Esophagus mucosa (tissue), 1 donor: ENCODE results near the gene TTC34. TPM values are rescaled to one million over a fixed set of nuclear protein-coding genes. Genes with fewer than 3 reads are reported as not detected.
A peak's percentile ranks its signal among the peaks of the same experiment; 100 is the strongest.

ENCODE experiments used
- ATAC-seq: fragments of 200-7000 bp; cut with Tn5 transposase; one replicate; pipeline ENCODE4 v1.9.1; 2020
- total RNA-seq: library from RNA; stranded (reverse); gene quantifications from one replicate; pipeline ENCODE4 v1.2.4, GENCODE V29; 2023
- donor health status: DM: yes; HTN: yes; CAD: no.

TTC34 gene
- total RNA-seq, 1 donor from 2014 or later = 0.08 TPM

DNA sequence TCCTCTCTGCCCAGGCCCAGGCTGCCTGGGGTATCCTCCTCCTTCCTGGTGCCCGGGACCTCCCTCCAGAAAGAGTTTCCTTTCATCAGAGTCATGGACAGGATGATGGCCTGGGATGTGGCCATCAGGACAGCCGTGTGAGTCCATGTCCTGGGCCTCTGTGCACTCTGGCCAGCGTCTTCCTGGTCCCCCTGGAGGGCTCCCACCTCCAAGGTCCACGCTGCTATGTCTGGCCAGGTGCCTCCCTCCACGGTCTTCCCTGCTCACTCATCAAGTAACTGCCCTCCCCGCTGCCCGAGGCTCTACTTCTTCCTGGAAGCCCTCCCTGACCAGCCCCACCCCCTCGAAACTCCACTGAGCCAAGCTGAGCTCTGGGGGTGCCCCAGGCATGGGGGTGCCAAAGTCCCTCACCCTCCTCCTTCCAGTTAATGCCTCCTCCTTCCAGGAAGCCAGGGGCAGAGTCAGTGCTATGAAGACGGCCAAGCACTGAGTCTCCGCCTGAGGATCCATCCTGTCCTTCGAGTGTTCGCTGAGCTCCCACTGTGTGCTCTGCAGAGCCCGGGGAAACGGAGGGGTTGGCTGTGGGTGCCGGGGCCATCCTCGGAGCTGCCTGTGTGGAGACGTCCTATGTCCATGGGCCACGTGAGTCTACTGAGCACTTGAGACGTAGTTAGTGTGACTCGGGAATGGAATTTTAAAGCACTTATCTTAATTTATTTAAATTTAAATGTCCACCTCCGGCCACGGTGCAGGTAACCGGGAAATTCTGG lies 28.5 kb upstream of the TTC34 start:
- no peak for ATAC-seq

DNA sequence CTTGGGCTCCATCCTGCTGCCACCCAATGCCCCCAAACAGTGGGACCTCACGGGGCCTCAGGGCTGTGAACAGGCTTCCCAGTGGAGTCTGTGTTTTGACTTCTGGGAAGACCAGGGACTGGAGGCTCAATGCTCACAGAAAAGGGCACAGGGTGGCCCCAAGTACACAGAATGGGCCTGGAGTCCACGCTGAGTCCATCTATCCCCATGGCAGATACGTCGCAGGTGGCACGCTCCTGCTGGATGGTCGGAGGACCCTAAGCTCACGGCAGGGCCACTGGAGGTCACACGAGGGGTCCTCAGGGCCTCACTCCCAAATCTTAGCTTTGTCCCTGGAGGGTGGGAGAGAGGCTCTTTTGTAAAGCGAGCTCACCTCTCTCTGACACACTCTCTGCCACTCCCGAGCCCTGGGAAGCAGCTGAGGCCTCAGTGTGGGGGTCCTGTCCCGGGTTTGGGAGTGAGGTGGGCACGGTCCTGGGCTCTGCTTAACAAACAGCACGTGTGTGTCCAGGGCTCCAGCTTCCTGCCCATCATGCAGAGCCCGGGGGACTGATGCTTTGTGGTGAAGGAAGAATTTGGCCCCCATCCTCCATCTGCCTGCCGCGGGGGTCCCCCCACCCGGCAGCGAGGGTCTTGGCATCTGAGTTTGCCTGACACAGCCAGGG lies 27.2 kb upstream of the TTC34 start:
- no peak for ATAC-seq

DNA sequence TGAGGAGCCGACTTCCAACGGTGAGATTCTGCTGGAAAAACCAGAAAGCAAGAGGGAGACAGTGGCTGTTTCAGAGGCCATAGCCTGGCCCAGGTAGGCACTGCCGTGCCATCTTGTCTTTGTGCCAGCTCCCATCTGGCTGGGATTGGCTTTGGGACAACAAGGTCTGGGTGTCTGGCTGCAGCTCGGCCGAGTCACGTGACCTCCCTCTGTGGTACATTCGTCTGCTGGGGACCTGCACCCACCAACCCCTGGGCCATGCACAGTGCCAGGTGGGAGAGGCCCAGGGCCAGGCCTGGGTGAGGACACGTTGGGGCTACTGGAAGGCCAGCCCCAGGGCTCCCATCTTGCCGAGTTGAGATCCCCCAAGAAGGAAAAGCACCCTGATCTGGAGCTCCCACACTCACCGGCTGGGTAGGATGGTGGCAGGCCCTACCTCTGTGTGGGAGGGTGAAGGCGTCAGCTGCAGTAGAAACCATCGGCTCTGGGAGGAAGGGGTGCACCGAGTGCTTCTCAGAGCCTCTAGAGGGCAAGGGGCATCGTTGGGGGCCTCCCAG lies 25.3 kb upstream of the TTC34 start:
- no peak for ATAC-seq

DNA sequence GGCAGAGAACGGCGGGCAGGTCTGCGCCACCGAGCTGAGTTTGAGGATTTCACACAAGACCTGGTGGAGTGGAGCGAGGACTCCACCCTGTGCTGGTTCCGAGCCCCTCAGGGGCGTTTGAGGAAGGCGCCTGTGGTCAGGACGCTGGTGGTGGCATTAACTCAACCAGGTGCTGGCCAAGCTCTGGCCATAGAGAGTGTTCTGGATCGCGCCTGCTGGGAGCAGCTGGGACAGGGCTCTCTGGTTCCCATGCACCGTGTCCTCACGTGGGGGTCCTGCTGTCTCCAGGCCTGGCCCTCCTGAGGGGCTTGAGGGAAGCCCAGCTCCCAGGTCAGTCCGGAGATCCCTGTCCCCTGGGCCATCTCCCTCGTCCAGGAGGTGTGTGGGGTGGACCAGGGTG lies 24.8 kb upstream of the TTC34 start:
- ATAC-seq = no peak

DNA sequence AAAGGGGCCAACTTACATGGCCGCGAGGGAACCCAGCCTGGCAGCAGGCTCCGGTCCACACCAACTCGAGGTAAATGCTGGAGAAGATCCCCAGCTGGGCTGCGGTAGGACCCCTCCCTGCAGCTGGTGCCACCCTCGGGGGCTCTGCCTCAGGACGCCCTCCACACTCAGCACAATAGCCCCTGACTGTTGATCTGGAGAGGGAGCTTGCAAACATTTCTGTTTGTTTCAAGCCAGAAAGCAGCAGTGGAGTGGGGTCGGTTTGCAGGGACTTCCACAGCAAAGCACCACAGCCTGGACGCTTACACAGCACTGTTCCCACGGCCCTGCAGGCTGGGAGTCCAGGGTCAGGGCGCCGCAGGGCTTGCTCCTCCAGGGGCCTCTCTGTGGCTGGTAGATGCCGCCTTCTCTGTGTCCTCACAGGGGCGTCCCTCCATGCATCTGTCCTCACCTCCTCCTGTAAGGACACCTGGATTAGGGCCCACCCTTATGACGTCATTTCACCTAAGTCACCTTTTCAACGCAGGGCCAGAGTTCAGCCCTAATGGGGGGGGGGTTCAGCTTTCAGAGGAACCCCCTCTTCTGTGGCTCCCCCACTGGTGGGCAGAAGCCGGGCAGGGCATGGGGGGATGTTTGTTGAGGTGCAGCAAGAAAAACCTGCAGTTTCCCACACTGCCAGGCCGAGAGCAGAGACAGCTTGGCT lies 24.1 kb upstream of the TTC34 start:
- no peak for ATAC-seq

DNA sequence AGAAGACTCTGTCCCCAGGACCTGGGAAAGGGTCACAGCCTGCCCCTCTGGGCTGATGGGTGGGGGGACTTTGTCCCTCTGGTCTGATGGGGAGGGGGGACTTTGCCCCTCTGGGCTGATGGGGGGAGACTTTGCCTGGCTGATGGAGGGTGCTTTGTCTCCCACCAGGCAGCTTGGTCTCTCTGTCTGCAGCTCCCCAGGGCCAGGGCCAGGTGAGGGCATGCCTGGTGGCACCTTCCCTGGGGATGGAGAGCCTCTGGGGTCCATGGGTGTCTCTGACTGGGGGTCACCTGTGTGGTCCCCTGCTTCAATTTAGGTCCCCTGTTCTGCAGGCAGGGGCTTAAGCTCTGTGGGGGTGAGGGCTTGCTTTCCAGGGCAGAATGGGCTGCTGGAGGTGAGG lies 23.5 kb upstream of the TTC34 start:
- ATAC-seq = no peak

DNA sequence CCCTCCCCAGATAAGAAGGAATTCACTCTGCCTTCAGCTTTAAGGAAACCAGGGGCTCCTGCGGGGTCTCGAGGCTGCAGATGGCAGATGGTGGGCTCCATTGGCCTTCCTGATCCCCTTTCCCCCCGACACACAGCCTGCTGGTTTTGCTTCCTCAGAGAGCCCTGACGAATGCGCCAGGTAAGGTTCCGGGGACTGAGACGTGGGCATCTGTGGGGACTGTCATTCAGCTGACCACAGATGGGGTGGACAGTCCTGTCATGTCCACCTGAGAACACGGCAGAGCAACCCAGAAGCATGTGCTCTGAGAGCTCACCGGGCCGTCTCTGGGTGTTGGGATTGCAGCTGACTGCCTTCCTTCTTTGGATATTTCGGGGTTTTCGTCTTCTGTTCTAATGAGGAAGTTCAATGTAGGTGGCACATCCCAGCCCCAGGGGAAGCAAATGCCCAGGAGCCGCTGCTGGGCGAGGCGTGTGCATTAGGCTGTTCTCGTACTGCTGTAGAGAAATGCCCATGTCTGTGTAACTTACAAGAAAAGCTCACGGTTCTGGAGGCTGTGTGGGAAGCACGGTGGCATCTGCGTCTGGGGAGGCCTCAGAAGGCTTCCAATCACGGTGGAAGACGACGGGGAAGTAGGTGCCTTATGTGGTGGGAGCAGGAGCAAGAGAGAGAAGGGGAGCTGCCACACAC lies 22.6 kb upstream of the TTC34 start:
- no peak for ATAC-seq

DNA sequence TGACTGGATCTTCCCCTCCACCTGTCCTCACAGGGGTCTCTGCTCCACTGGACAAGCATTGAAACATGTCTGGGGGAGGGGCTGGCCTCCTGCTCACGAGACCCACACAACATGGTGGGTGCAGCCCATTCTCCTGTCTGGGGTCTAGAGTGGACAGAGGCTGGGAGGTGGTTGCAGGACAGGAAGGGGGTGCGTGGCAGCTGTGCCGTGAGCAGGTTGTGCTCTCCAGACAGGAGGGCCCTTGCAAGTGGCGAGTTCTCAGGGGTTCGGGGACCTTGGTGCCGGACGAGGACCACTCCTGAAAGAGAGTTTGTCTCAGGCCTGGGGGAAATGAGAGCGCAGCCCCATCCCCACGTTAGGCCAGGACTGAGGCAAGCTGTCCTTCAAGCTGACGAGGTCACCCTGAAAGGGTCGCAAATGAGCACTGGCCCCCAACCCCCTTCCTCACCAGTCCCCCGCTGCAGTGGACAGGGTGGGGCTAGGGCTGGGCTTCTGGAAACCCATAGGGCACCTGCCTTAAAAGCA lies 21.2 kb upstream of the TTC34 start:
- no peak for ATAC-seq

DNA sequence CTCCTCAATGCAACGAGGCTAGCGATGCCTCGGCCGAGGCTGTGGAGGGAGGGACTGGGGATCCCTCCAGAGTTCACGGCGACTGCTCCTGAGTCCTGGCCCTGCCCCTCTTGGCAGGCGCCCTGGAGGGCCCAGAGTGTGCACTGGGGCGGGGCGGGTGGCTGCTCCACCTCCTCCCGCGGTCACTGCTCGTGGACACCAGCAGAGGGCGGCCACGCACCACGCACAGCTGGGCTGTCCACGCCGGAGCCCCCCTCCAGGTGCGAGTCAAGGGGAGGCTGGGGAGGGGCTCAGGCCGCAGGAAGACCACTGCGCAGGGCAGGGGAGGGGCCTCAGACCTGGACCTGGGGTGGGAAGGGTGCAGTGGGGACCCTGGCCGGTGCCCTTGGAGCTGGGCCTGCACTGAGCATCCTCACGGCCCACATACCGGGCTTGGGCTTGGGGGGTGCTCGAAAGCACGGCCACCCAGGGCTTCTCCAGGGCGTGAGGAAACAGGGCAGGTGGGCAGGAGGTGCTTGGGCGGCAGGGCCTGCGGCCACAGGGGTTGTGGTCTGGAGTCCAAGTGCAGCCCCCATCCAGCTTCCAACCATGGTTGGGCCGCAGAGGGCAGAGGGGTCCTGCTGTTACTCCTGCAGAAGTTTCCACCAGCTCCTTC lies 20.6 kb upstream of the TTC34 start:
- peak; percentile 57 for ATAC-seq

DNA sequence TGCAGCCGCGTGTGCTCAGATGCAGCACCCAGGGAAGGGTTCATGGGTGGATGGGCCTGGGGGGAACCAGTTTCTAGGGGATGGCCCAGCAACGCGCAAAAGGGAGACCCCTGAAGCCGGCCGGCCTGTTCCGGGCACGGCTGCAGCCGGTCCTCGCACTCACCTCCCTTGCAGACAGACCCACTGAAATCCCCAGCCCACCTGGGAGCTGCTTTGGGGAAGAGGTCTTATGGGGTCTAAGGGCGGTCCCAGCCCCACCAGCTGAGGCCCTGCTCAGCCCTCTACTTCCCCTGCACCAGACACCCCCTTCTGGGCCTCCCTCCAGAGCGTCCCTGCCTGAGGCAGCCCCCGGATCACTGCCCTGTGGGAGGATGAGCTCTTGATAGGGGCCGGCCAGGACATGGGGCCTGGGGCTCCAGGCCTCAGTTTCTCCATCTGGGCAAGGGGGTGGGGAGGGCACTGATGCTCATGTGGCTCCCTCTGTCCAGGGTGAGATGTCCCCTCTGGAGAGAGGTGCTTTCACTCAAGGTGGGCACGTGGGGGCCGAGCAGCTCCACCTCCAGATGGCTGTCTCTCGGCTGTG lies 20.0 kb upstream of the TTC34 start:
- no peak for ATAC-seq

DNA sequence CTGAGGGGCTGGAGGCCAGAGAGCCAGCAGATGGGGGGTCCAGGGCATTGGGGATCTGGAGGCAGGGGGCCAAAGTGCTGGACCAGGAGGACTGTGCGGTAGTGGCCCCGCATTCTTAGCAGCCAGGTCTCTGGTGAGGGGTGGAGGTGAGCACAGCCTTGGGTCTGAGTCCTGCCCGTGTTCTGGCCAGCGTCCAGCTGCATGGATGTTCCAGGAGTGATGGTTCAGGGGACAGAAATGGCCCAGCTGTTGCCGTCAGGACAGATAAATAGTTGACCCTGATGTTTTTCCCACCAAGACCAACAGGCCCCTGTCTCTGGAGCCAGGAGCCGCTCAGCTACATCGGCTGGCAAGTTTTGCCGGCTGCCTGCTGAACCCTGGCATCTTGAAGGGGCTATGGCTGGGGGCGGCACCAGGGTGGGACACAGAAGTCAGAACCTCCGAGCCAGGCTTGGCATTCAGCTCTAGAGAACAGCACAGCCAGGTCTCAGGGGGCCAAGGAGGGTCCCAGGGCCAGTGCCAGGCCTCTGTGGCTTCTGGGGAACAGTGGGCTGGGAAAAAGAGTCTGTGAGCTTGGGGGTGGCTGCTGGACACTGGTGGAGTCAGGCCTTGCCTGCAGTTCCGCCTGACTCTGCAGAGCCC lies 19.4 kb upstream of the TTC34 start:
- no peak for ATAC-seq

DNA sequence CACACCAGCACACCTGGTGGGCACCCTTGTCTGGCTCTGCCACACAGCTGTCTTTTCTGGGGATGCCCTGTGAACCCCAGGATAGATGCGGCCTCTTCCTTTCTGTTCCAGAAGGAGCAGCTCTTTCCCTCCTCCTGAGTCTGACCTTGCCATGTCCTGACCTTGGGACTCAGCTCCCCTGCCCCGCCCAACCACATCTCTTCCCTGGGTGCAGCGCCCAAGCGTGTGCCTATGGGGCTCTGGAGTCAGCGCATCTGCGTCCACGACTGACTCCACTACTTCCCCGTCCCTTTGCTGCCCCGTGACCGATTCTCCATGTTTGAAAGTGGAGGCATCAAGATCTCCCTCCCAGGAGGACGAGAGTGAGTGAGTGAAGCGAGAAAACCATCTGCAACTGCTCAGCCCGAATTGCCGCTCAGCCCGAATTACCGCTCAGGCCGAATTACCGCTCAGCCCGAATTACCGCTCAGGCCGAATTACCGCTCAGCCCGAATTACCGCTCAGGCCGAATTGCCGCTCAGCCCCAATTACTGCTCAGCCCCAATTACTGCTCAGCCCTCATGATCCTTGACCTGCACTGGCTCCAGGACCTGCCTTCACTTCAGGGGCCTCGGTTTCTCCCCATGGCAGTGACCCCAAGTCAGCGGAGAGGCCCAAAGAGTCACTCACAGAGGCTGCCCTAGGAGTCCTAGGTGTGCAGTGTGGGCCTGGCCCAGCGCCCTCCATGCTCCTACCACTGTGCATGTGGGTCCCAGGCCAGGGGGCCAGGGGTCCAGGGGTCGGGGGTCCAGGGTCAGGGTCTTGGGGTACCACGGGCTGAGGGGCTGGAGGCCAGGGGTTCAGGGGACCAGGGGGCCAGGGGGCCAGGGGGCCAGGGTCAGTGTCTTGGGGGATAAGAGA lies 18.6 kb upstream of the TTC34 start:
- ATAC-seq = no peak

DNA sequence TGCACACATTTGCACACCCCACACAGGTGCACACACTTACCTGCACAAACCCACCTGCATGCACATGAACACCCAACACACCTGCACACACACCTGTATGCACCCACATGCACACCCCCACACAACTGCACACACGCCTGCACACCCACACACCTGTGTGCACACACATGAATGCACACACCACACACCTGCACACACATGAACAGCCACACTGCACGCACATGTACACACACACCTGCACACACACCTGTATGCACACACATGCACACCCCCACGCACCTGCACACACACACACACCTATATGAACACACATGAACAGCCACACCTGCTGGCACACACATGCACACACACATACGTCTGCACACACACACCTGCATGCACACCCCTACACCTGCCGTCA lies 17.9 kb upstream of the TTC34 start:
- no peak for ATAC-seq

DNA sequence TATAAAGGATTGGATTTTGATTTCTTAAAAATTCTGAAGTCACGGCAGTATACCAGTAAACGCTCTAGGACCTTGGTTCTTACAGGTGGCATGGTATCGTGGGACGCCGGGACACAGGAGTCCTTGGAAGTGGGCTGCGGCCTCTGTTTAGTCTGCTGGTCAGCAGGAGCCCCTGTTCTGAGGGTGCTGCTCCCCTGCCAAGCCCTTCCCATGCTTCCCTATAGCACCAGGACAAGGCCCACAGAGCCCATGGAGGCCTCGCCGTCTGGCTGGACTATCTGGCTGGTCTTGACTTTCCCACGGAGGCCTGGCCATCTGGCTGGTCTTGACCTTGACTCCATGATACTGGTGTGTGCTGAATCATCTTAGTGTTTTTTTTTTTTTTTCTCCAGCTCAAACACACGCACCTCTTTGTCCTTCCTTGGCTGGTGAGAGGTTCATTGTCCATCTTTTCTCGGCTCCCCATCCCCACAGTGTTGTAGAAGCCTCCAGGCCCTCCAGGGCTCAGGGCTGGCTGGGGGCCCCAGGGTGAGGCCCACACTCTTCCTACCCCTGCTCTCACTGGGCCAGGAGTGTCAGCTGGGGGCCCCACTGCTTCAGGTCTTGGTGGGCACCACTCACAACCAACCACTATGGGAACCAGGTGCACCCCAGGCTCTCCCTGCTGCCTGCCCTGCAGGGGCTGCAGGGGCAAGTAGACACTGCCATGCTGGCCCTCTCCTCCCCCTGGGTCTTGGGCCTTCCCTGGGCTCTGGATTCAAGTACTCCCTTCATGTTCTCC lies 16.5 kb upstream of the TTC34 start:
- ATAC-seq = no peak

DNA sequence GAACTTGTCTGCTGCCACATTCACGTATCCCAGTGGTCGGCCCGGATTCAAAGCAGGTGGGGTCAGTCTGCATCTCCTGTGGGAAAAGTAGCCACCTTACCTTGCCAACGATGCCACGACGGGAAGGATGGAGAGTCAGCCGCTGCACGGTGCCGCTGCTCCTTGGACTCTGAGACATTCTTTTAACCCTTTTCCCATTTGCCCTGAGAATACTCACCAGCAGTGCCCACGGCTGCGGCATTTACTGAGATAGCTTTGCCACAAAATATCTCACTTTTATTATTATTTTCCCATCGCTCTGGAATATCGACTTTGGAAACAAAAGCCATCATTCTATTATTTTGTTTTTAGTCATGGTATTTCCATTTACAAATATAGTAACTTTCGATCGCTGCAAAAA lies 15.3 kb upstream of the TTC34 start:
- no peak for ATAC-seq

DNA sequence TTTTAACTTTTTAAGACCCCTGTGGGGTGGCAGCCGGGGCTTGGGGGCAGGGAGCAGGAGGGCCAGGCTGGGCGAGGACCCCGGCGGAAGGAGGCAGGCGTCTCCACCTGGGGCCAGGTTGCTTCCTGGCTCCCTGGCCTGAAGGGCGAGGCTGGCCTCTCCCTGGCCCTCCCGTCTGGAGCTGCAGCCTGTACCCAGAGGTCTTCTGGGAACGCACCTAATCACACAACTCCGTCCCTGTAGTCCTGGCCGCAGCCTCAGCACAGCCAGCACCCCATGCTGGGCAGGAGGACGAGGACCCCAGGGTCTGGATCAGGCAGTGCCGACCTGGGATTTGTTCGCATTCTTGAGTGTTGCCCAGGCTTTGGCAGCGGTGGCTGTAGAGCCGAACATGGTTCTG lies 14.1 kb upstream of the TTC34 start:
- no peak for ATAC-seq

DNA sequence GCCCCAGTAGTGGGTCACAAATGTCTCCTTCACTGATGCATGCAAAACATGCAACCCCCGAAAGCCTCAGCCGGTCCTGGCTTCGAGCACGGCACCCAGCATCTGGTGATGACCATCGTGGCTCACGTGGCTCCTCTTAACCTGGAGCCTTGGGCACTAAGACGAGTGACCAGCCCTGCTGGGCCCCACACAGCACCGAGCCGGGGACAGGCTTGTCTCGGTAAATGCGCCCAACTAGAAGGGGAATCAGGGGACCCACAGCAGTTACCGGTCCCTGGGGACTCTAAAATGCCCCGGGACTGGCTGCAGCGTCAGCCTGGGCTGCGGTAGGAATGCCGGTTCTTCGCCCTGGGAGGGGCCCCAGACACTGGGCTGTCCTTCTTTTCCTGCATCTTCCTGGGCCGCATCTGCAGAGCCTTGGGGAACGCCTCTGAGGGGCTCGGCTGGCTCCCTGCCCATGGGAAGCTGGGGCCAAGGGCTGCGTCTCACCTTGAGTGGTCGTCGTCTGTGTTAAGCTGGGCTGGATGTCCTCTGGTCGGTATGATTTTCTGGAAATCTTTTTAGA lies 13.1 kb upstream of the TTC34 start:
- no peak for ATAC-seq

DNA sequence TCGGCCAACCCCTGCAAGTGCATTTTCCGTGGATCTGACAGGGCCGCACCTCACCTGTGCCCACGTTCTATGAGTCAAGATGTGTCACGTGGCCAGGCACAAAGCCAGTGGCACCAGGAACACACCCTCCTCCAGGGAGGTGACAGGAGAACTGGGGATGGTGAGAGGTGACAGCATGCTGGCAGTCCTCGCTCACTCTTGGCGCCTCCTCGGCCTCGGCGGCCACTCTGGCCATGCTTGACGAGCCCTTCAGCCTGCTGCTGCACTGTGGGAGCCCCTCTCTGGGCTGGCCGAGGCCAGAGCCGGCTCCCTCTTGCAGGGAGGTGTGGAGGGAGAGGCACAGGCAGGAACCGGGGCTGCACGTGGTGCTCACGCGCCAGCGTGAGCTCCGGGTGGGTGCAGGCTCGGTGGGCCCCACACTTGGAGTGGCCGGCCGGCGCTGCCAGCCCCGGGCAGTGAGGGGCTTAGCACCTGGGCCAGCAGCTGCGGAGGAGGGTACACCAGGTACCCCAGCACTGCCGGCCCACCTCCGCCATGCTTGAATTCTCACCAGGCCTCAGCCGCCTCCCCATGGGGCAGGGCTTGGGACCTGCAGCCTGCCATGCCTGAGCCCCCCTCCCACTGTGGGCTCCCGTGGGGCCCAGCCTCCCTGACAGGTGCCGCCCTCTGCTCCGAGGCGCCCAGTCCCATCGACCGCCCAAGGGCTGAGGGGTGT lies 11.6 kb upstream of the TTC34 start:
- ATAC-seq = no peak
